Bronchial epithelial cell (primary cell): ENCODE results near the gene CARNS1. TPM values are rescaled to one million over a fixed set of nuclear protein-coding genes. Genes with fewer than 3 reads are reported as not detected.

Source experiments
- DNase-seq: peaks from one replicate; pipeline ENCODE4 v3.0.0-alpha.2; 2010; ENCODE audit warnings: low read depth
- FAIRE-seq: peaks from 2 replicates; lab custom pipeline; 2011; peaks lifted over from hg19 to GRCh38; lab: Jason Lieb, UNC
- H3K27me3 ChIP-seq: 2 replicates; pipeline ENCODE4 v1.5.1; 2011; ENCODE audit warnings: low read length; ENCODE audit not compliant: control insufficient read depth, insufficient read depth
- H3K36me3 ChIP-seq: 2 replicates; pipeline ENCODE4 v1.5.1; 2011; ENCODE audit warnings: low read length; ENCODE audit not compliant: control insufficient read depth, insufficient read depth
- H3K4me3 ChIP-seq: 2 replicates; pipeline ENCODE4 v1.5.1; 2011; ENCODE audit warnings: mild to moderate bottlenecking, low read depth, low read length, control low read depth
- total RNA-seq: library from RNA; depleted of rRNA; stranded (reverse); fragments of >200 nt; gene quantifications from 2 replicates; pipeline ENCODE4 v1.2.1, GENCODE V29; 2014
- TF ChIP-seq, protein P1 (sequence below): IDR thresholded peaks from 2 replicates; pipeline ENCODE4 v1.5.1; 2011; ENCODE audit warnings: mild to moderate bottlenecking, moderate library complexity, low read length, control low read depth, inconsistent platforms; ENCODE audit not compliant: insufficient read depth, severe bottlenecking

CARNS1 gene
- total RNA-seq, 1 donor from 2014 or later = under 0.01 TPM

GRCh38 chr11:67431346-67432249, 16.1 kb downstream of the CARNS1 start:
- no peak overlapping the region for H3K4me3 ChIP-seq
- H3K27me3 ChIP-seq = no peaks in the 10 kb centered on the region
- peaks cover 36% of the 10 kb centered on the region for H3K36me3 ChIP-seq
- FAIRE-seq (no peak), DNase-seq (no peak)
- TF ChIP-seq, protein P1, sequence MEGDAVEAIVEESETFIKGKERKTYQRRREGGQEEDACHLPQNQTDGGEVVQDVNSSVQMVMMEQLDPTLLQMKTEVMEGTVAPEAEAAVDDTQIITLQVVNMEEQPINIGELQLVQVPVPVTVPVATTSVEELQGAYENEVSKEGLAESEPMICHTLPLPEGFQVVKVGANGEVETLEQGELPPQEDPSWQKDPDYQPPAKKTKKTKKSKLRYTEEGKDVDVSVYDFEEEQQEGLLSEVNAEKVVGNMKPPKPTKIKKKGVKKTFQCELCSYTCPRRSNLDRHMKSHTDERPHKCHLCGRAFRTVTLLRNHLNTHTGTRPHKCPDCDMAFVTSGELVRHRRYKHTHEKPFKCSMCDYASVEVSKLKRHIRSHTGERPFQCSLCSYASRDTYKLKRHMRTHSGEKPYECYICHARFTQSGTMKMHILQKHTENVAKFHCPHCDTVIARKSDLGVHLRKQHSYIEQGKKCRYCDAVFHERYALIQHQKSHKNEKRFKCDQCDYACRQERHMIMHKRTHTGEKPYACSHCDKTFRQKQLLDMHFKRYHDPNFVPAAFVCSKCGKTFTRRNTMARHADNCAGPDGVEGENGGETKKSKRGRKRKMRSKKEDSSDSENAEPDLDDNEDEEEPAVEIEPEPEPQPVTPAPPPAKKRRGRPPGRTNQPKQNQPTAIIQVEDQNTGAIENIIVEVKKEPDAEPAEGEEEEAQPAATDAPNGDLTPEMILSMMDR = no peak

- TF ChIP-seq, protein P1 = no peak
- peaks cover 38% of the 10 kb centered on the region for H3K36me3 ChIP-seq
- H3K4me3 ChIP-seq = no peak overlapping the region
- no peaks in the 10 kb centered on the region for H3K27me3 ChIP-seq
- FAIRE-seq (no peak), DNase-seq (no peak)
Observed at GRCh38 chr11:67432655-67433349, 17.3 kb downstream of the CARNS1 start.

GRCh38 chr11:67433536-67434394, 18.3 kb downstream of the CARNS1 start:
- H3K27me3 ChIP-seq = no peaks in the 10 kb centered on the region
- no peak overlapping the region for H3K4me3 ChIP-seq
- TF ChIP-seq, protein P1 = no peak
- DNase-seq (no peak), FAIRE-seq (no peak)
- peaks cover 40% of the 10 kb centered on the region for H3K36me3 ChIP-seq

DNA sequence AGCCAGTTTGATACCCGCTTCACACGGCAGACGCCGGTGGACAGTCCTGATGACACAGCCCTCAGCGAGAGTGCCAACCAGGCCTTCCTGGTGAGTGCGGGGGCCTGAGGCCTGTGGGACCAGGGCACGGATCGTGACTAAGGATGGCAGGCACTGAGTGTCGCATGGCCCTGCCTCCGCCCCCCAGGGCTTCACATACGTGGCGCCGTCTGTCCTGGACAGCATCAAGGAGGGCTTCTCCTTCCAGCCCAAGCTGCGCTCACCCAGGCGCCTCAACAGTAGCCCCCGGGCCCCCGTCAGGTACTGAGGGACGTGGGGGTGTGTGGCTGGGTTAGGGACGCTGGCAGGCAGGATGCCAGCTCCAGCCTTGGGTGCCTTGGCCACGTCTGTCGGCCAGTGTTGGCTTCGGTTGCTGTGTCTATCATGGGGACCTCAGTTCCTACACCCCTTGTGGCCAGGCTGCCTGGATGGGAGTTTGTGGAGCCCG, 19.0 kb downstream of the CARNS1 start:
- Histone ChIP-seq H3K36me3 (peaks cover 40% of the 10 kb centered on the region), H3K4me3 (no peak overlapping the region), H3K27me3 (no peaks in the 10 kb centered on the region)
- FAIRE-seq = no peak
- TF ChIP-seq, protein P1 = no peak
- DNase-seq = no peak

DNA sequence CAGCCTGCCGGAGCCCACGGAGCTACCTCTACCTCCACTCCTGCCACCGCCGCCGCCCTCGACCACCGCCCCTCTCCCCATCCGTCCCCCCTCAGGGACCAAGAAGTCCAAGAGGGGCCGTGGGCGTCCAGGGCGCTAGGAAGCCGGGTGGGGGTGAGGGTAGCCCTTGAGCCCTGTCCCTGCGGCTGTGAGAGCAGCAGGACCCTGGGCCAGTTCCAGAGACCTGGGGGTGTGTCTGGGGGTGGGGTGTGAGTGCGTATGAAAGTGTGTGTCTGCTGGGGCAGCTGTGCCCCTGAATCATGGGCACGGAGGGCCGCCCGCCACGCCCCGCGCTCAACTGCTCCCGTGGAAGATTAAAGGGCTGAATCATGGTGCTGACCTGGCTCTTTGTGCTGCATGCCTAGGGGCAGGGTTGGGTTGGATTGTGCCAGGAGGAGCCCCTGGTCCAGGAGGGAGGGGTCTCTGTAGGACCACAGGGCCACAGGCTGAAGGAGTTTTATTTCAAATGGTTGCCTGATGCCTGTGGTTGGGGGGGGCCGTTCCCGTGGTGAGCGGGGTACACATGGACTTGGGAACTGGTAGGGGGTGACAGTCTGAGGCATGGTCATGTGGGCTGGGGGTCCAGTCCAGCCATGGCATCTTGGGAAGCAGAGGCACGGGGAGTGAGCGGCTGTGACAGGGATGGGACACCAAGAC, 19.7 kb downstream of the CARNS1 start:
- TF ChIP-seq, protein P1 = no peak
- H3K4me3 ChIP-seq = no peak overlapping the region
- H3K36me3 ChIP-seq = peaks cover 38% of the 10 kb centered on the region
- H3K27me3 ChIP-seq = no peaks in the 10 kb centered on the region
- DNase-seq = no peak
- FAIRE-seq = no peak
